Measurements from ENCODE around the gene PCDHB11. TPM values are rescaled to one million over a fixed set of nuclear protein-coding genes. Genes with fewer than 3 reads are reported as not detected.
"Not testable (repeated sequence)": the region's sequence is repeated elsewhere in the genome, so short reads cannot be mapped to it uniquely, and the experiment has no call there.

PCDHB11 gene
- total RNA-seq, 1 donor from 2014 or later: 2.0 TPM

DNA sequence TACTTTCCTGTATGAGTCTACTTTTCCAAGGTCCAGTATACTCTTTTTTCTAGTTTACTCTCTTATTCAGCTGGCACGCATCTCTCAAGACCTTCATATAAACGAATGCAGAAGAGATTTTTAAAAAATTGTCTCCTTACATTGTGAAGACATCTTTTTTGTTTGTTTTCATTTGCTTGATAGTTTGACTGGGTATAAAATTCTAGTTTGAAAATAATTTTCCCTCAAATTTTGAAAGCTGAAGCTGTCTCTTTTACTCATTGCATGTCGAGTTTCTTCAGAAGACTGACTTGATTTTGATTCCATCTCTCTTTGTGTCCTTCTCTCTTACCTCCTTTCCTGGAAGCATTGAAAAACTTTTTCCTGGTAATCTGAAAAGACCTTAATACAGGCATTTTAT lies 3.1 kb upstream of the PCDHB11 start:
- H3K9me3 ChIP-seq: peaks cover 38% of the 10 kb centered on the region
- H3K27me3 ChIP-seq: no peaks in the 10 kb centered on the region
- intact Hi-C loops (cut with DNase I): no loop called here

DNA sequence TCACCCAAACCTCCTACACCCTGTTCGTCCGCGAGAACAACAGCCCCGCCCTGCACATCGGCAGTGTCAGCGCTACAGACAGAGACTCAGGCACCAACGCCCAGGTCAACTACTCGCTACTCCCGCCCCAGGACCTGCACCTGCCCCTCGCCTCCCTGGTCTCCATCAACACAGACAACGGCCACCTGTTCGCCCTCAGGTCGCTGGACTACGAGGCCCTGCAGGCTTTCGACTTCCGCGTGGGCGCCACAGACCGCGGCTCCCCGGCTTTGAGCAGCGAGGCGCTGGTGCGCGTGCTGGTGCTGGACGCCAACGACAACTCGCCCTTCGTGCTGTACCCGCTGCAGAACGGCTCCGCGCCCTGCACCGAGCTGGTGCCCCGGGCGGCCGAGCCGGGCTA lies 1.7 kb downstream of the PCDHB11 start:
- H3K27me3 ChIP-seq; H3K27ac ChIP-seq; DNase-seq; intact Hi-C loops (cut with DNase I); H3K4me3 ChIP-seq; ATAC-seq; H3K36me3 ChIP-seq; H3K4me1 ChIP-seq: not testable (repeated sequence)
- peaks cover 21% of the 10 kb centered on the region for H3K9me3 ChIP-seq

More for the DNA sequence above, 3.1 kb upstream of the PCDHB11 start:
- H3K4me1 ChIP-seq: no peaks in the 10 kb centered on the region
- no peak for ATAC-seq
- no peak overlapping the region for H3K27ac ChIP-seq
- no peak overlapping the region for H3K4me3 ChIP-seq
- no peak for DNase-seq
- H3K36me3 ChIP-seq: no peaks in the 10 kb centered on the region
- TF ChIP-seq, protein P1, sequence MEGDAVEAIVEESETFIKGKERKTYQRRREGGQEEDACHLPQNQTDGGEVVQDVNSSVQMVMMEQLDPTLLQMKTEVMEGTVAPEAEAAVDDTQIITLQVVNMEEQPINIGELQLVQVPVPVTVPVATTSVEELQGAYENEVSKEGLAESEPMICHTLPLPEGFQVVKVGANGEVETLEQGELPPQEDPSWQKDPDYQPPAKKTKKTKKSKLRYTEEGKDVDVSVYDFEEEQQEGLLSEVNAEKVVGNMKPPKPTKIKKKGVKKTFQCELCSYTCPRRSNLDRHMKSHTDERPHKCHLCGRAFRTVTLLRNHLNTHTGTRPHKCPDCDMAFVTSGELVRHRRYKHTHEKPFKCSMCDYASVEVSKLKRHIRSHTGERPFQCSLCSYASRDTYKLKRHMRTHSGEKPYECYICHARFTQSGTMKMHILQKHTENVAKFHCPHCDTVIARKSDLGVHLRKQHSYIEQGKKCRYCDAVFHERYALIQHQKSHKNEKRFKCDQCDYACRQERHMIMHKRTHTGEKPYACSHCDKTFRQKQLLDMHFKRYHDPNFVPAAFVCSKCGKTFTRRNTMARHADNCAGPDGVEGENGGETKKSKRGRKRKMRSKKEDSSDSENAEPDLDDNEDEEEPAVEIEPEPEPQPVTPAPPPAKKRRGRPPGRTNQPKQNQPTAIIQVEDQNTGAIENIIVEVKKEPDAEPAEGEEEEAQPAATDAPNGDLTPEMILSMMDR (IDR thresholded peaks at IDR 0.05): no peak

DNA sequence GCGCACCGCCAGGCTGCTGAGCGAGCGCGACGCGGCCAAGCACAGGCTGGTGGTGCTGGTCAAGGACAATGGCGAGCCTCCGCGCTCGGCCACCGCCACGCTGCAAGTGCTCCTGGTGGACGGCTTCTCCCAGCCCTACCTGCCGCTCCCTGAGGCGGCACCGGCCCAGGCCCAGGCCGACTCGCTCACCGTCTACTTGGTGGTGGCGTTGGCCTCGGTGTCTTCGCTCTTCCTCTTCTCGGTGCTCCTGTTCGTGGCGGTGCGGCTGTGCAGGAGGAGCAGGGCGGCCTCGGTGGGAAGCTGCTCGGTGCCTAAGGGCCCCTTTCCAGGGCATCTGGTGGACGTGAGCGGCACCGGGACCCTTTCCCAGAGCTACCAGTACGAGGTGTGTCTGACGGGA lies 2.2 kb downstream of the PCDHB11 start:
- H3K27me3 ChIP-seq; DNase-seq; H3K4me3 ChIP-seq; H3K27ac ChIP-seq; intact Hi-C loops (cut with DNase I); H3K4me1 ChIP-seq; H3K36me3 ChIP-seq; ATAC-seq: not testable (repeated sequence)
- peaks cover 16% of the 10 kb centered on the region for H3K9me3 ChIP-seq

DNA sequence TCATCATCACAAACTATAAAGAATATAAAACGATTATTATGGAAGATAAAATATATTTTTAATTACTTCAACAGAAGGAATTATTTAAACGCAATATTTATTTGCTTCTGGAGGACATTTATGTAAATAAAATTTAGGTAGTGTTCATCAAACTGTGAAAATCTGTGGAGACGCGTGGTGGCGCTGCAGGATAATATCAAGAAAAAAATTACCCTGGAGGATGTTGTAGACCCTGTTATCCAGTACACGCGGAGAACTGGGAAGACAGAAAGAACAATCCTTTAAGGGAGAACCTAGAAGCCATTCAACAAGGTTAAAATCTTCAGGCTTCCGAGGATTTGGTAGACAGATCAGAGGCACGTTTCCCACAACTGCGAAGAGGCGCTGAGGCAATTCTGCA lies 9.1 kb downstream of the PCDHB11 start, which contains the start of gene PCDHB12:
Gene PCDHB12 (plus strand): TSS at position 242 of the 400 bp plus-strand sequence. CDS start 189 bp downstream, outside the sequence.
- no peaks in the 10 kb centered on the region for H3K4me1 ChIP-seq
- TF ChIP-seq, protein P1 (IDR thresholded peaks at IDR 0.05): peak; percentile 22
- H3K4me3 ChIP-seq: peak within 1 kb of the TSS; percentile 12
- no peak within 1 kb of the TSS for H3K27ac ChIP-seq
- no peaks in the 10 kb centered on the region for H3K36me3 ChIP-seq
- no peak for DNase-seq
- intact Hi-C loops (cut with DNase I): no loop called here
- ATAC-seq: no peak
- no peaks in the 10 kb centered on the region for H3K27me3 ChIP-seq
- H3K9me3 ChIP-seq: peaks cover 5% of the 10 kb centered on the region

DNA sequence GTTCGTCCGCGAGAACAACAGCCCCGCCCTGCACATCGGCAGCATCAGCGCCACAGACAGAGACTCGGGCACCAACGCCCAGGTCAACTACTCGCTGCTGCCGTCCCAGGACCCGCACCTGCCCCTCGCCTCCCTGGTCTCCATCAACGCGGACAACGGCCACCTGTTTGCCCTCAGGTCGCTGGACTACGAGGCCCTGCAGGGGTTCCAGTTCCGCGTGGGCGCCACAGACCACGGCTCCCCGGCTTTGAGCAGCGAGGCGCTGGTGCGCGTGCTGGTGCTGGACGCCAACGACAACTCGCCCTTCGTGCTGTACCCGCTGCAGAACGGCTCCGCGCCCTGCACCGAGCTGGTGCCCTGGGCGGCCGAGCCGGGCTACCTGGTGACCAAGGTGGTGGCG lies 10.9 kb downstream of the PCDHB11 start:
- H3K4me3 ChIP-seq; H3K27ac ChIP-seq; H3K4me1 ChIP-seq; intact Hi-C loops (cut with DNase I); H3K9me3 ChIP-seq; H3K27me3 ChIP-seq; ATAC-seq; H3K36me3 ChIP-seq; DNase-seq: not testable (repeated sequence)

DNA sequence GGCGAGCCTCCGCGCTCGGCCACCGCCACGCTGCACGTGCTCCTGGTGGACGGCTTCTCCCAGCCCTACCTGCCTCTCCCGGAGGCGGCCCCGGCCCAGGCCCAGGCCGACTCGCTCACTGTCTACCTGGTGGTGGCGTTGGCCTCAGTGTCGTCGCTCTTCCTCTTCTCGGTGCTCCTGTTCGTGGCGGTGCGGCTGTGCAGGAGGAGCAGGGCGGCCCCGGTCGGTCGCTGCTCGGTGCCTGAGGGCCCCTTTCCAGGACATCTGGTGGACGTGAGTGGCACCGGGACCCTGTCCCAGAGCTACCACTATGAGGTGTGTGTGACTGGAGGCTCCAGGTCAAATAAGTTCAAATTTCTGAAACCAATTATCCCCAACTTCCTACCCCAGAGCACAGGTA lies 11.4 kb downstream of the PCDHB11 start:
- H3K27ac ChIP-seq; H3K4me1 ChIP-seq; H3K36me3 ChIP-seq; H3K4me3 ChIP-seq; H3K9me3 ChIP-seq; ATAC-seq; H3K27me3 ChIP-seq; DNase-seq; intact Hi-C loops (cut with DNase I): not testable (repeated sequence)

DNA sequence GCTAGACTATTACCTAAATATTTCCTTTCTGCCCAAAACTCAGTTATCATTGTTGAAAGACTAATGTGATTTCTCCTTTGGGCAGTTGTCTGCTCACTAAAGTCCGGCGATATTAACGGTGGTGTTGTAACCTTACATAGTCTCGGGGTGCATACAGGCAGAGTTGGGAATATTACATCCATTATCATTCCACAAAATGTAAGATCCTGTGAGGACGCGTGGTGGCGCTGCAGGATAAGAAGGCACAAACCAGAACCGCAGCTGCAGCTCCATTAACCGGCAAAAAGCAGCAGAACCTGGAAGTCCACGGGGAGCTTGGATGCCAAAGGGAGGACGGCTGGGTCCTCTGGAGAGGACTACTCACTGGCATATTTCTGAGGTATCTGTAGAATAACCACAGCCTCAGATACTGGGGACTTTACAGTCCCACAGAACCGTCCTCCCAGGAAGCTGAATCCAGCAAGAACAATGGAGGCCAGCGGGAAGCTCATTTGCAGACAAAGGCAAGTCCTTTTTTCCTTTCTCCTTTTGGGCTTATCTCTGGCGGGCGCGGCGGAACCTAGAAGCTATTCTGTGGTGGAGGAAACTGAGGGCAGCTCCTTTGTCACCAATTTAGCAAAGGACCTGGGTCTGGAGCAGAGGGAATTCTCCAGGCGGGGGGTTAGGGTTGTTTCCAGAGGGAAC lies 14.4 kb downstream of the PCDHB11 start, which contains the start of gene PCDHB13:
Gene PCDHB13 (plus strand): TSS at position 264 of the 684 bp plus-strand sequence. CDS start 205 bp downstream, at position 469.
- intact Hi-C loops (cut with DNase I); DNase-seq; H3K9me3 ChIP-seq; H3K4me1 ChIP-seq; H3K36me3 ChIP-seq; H3K27me3 ChIP-seq; H3K27ac ChIP-seq; H3K4me3 ChIP-seq: not testable (repeated sequence)
- TF ChIP-seq, protein P1 (IDR thresholded peaks at IDR 0.05): peak; percentile 19
- ATAC-seq: peak; percentile 73

DNA sequence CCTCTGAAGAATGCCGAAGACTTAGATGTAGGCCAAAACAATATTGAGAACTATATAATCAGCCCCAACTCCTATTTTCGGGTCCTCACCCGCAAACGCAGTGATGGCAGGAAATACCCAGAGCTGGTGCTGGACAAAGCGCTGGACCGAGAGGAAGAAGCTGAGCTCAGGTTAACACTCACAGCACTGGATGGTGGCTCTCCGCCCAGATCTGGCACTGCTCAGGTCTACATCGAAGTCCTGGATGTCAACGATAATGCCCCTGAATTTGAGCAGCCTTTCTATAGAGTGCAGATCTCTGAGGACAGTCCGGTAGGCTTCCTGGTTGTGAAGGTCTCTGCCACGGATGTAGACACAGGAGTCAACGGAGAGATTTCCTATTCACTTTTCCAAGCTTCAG lies 15.2 kb downstream of the PCDHB11 start:
- H3K36me3 ChIP-seq; intact Hi-C loops (cut with DNase I): not testable (repeated sequence)

DNA sequence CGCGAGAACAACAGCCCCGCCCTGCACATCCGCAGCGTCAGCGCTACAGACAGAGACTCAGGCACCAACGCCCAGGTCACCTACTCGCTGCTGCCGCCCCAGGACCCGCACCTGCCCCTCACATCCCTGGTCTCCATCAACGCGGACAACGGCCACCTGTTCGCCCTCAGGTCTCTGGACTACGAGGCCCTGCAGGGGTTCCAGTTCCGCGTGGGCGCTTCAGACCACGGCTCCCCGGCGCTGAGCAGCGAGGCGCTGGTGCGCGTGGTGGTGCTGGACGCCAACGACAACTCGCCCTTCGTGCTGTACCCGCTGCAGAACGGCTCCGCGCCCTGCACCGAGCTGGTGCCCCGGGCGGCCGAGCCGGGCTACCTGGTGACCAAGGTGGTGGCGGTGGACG lies 16.1 kb downstream of the PCDHB11 start:
- peaks cover 14% of the 10 kb centered on the region for H3K9me3 ChIP-seq
- H3K4me3 ChIP-seq; H3K27me3 ChIP-seq; DNase-seq; intact Hi-C loops (cut with DNase I); H3K36me3 ChIP-seq; H3K27ac ChIP-seq; ATAC-seq; H3K4me1 ChIP-seq: not testable (repeated sequence)

More for the DNA sequence above, 15.2 kb downstream of the PCDHB11 start:
- H3K27me3 ChIP-seq, H3K4me3 ChIP-seq, DNase-seq, H3K9me3 ChIP-seq, H3K4me1 ChIP-seq, ATAC-seq, H3K27ac ChIP-seq: not testable (repeated sequence)

DNA sequence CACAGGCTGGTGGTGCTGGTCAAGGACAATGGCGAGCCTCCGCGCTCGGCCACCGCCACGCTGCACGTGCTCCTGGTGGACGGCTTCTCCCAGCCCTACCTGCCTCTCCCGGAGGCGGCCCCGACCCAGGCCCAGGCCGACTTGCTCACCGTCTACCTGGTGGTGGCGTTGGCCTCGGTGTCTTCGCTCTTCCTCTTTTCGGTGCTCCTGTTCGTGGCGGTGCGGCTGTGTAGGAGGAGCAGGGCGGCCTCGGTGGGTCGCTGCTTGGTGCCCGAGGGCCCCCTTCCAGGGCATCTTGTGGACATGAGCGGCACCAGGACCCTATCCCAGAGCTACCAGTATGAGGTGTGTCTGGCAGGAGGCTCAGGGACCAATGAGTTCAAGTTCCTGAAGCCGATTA lies 16.6 kb downstream of the PCDHB11 start:
- not testable (repeated sequence) for H3K4me3 ChIP-seq

More for the DNA sequence above, 16.6 kb downstream of the PCDHB11 start:
- intact Hi-C loops (cut with DNase I); DNase-seq; H3K27me3 ChIP-seq; H3K27ac ChIP-seq; H3K36me3 ChIP-seq; H3K4me1 ChIP-seq; ATAC-seq: not testable (repeated sequence)
- H3K9me3 ChIP-seq: peaks cover 12% of the 10 kb centered on the region
